Activated naive CD4-positive, alpha-beta T cell treated with anti-CD3 and anti-CD28 coated beads, Interleukin-2, amount 10 ng/mL, durations not matched to agents 7 days and 5 days (primary cell): ENCODE measurements around the gene IL18RAP.
A peak's percentile ranks its signal among the peaks of the same experiment; 100 is the strongest.

Experiments
- CTCF ChIA-PET: fragments of 350-600 bp; sonication (Branson Sonifier 250); formaldehyde crosslinking; loops from one replicate; lab custom pipeline; 2021; ENCODE audit warnings: antibody characterized with exemption; lab: Charles Lee
- DNase-seq: peaks from one replicate; pipeline ENCODE4 v3.0.0-alpha.2; 2020
- H3K27ac Mint-ChIP-seq: one replicate; pipeline ENCODE4 v1.8.0; 2021; ENCODE audit warnings: mild to moderate bottlenecking, moderate library complexity, mixed read lengths
- H3K27me3 Mint-ChIP-seq: one replicate; pipeline ENCODE4 v1.8.0; 2021; ENCODE audit warnings: mild to moderate bottlenecking, mixed read lengths
- H3K36me3 Mint-ChIP-seq: one replicate; pipeline ENCODE4 v1.8.0; 2021; ENCODE audit warnings: mixed read lengths
- H3K4me1 Mint-ChIP-seq: one replicate; pipeline ENCODE4 v1.8.0; 2021; ENCODE audit warnings: mixed read lengths
- H3K4me3 Mint-ChIP-seq: one replicate; pipeline ENCODE4 v1.8.0; 2021; ENCODE audit warnings: mild to moderate bottlenecking, moderate library complexity, mixed read lengths
- H3K9me3 Mint-ChIP-seq: one replicate; pipeline ENCODE4 v1.8.0; 2021; ENCODE audit warnings: mixed read lengths

Gene IL18RAP

GRCh38 chr2:102422910-102423309 lies at the start of gene IL18RAP:
TSS of gene IL18RAP (plus strand) at chr2:102423160. CDS start at chr2:102423278, 118 bp downstream.
- no peak for DNase-seq
- Mint-ChIP-seq H3K9me3 (no peaks in the 10 kb centered on the region), H3K27ac (peak within 1 kb of the TSS; percentile 3), H3K27me3 (no peaks in the 10 kb centered on the region), H3K4me3 (no peak within 1 kb of the TSS), H3K4me1 (peaks cover 78% of the 10 kb centered on the region), H3K36me3 (peaks cover 37% of the 10 kb centered on the region)
- CTCF ChIA-PET: interaction anchor here (0.6 to 5.7 kb wide), 8 partner anchors 20 to 853 kb away, joined by 3 to 25 read pairs (median 3); partner anchors contain the start of gene IL18R1

GRCh38 chr2:102376052-102376591 lies 46.8 kb upstream of the IL18RAP start:
- H3K9me3 Mint-ChIP-seq: peaks cover 44% of the 10 kb centered on the region
- H3K4me1 Mint-ChIP-seq: peaks cover 7% of the 10 kb centered on the region
- H3K36me3 Mint-ChIP-seq: peaks cover 90% of the 10 kb centered on the region
- H3K27me3 Mint-ChIP-seq: no peaks in the 10 kb centered on the region
- CTCF ChIA-PET: interaction anchor here (0.6 kb wide), 1 partner anchor 475 kb away, joined by 3 read pairs; no protein-coding TSS in a partner anchor
- no peak overlapping the region for H3K27ac Mint-ChIP-seq
- H3K4me3 Mint-ChIP-seq: no peak overlapping the region
- DNase-seq: no peak

- Mint-ChIP-seq H3K27ac (no peak overlapping the region), H3K36me3 (peaks cover 93% of the 10 kb centered on the region), H3K27me3 (no peaks in the 10 kb centered on the region), H3K4me3 (no peak overlapping the region), H3K9me3 (peaks cover 45% of the 10 kb centered on the region), H3K4me1 (peaks cover 2% of the 10 kb centered on the region)
- CTCF ChIA-PET: no interaction called here
- no peak for DNase-seq
Observed at GRCh38 chr2:102383722-102384121, 39.2 kb upstream of the IL18RAP start.

DNA sequence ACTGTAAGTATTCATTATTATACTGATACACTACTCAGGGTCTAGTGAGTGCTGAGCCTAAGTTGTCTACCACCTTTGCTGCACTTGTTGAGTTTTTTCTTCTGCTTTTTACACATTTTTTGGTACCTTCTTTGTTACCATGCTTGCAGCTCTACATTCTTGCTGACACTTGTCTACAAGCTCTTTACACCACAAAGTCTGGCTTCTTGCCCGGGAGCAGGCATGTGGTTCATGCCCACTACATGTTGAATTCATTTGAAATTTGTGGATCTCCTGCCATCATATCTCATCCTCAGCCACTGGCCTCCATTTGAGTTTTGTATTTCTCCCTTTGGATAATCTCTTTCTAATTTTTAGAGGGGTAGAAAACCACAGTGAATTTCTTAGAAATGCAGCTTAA lies 37.4 kb upstream of the IL18RAP start:
- no peaks in the 10 kb centered on the region for H3K27me3 Mint-ChIP-seq
- no peak overlapping the region for H3K4me3 Mint-ChIP-seq
- peaks cover 90% of the 10 kb centered on the region for H3K36me3 Mint-ChIP-seq
- CTCF ChIA-PET: no interaction called here
- DNase-seq: no peak
- H3K27ac Mint-ChIP-seq: no peak overlapping the region
- H3K9me3 Mint-ChIP-seq: peaks cover 37% of the 10 kb centered on the region
- H3K4me1 Mint-ChIP-seq: peaks cover 2% of the 10 kb centered on the region

DNA sequence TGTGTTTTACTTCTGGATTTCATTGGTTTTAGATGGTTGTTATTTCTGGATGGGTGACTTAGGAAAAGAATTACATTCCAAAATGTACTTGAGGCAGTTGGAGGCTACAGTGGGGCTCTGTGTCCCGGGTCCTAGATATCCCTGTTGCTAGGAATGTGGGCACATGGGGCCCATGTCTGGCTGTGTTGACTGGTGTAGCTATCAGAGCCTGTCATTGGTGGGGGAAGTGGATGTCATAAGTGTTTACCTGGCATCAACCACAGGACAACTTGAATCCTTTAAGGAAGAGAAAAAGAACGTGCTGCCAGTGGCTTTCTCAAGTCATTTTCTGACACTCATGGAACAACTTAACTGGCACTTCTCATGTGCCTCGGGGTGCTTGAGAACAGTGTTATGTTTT lies 37.0 kb upstream of the IL18RAP start:
- Mint-ChIP-seq H3K9me3 (peaks cover 33% of the 10 kb centered on the region), H3K27me3 (no peaks in the 10 kb centered on the region), H3K36me3 (peaks cover 87% of the 10 kb centered on the region), H3K27ac (no peak overlapping the region), H3K4me1 (peaks cover 2% of the 10 kb centered on the region), H3K4me3 (no peak overlapping the region)
- CTCF ChIA-PET: no interaction called here
- DNase-seq: no peak

DNA sequence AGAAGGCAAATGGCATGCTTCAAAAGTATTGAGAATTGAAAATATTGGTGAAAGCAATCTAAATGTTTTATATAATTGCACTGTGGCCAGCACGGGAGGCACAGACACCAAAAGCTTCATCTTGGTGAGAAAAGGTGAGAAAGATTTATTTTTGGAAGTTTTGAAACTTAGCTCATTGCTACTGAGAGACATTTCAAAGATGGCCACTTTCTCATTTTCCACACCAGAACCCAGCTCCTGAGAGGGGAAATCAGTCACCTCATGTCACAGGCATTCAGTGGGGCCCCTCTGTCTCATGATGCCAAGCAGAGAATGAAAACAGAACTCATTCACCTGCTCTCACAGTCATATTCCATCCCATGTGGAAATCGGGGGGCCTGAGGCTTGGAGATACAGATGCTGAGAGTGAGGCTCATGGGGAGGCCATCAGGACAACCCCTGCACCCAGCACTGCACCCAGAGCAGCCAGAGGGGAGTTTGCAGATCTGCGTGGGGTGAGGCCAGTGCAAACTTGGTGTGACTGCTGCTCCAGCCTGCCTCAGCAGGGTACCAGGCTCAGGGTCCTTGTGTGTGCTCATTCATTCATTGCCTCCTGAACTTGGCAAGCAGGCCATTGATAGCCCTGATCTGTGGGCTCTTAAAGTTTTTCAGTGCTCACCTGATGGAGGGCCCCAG lies 36.0 kb upstream of the IL18RAP start:
- Mint-ChIP-seq H3K4me1 (peaks cover 9% of the 10 kb centered on the region), H3K9me3 (peaks cover 25% of the 10 kb centered on the region), H3K27me3 (no peaks in the 10 kb centered on the region), H3K36me3 (peaks cover 86% of the 10 kb centered on the region), H3K27ac (no peak overlapping the region), H3K4me3 (no peak overlapping the region)
- DNase-seq: no peak
- CTCF ChIA-PET: no interaction called here

GRCh38 chr2:102387763-102388546 lies 35.0 kb upstream of the IL18RAP start:
- Mint-ChIP-seq H3K27ac (no peak overlapping the region), H3K27me3 (no peaks in the 10 kb centered on the region), H3K4me3 (no peak overlapping the region)

DNA sequence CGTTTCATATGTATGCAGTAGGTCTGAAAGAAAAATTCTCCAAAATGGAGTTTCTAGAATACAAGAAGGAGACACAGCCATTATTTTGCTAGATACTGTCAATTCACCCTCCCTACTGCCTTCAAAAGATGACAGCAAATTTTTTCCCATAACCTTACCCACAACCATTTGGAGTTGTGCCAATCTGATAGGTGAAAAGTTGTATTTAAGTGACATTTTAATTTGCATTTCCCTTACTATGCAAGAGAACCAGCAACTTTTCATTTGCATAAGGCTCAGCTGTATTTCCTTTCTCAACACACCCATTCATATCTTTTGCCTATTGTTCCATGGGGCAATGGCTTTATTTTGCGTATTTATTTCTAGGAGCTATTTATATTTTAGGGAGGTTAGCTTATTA lies 31.4 kb upstream of the IL18RAP start:
- H3K27me3 Mint-ChIP-seq: no peaks in the 10 kb centered on the region
- DNase-seq: no peak
- no peaks in the 10 kb centered on the region for H3K9me3 Mint-ChIP-seq
- CTCF ChIA-PET: interaction anchor here (1.1 kb wide), 1 partner anchor 90 kb away, joined by 3 read pairs; no protein-coding TSS in a partner anchor
- no peak overlapping the region for H3K27ac Mint-ChIP-seq
- H3K4me3 Mint-ChIP-seq: no peak overlapping the region
- peaks cover 9% of the 10 kb centered on the region for H3K4me1 Mint-ChIP-seq
- peaks cover 67% of the 10 kb centered on the region for H3K36me3 Mint-ChIP-seq

More at GRCh38 chr2:102387763-102388546, 35.0 kb upstream of the IL18RAP start:
- Mint-ChIP-seq H3K36me3 (peaks cover 80% of the 10 kb centered on the region), H3K4me1 (peaks cover 9% of the 10 kb centered on the region), H3K9me3 (peaks cover 20% of the 10 kb centered on the region)
- CTCF ChIA-PET: no interaction called here
- DNase-seq: no peak

DNA sequence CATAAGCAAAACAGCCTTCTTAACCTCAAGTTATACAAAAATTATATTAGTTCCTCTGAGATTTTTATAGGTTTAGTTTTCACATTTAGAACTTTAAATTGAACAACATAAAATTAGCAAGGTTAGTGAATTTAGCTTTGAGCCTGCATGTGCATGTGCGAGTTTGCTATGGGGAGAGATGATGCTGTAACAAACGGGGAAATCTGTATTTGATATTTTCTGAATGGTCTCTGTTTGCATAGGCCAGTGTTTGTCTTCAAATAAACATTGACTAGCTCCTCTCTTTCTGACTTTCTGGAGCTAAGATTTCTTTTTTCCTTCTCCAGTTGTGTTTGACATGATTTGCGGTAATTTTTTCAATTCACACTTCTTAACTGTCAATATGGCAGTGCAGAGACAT lies 30.9 kb upstream of the IL18RAP start:
- CTCF ChIA-PET: no interaction called here
- H3K4me3 Mint-ChIP-seq: no peak overlapping the region
- peaks cover 9% of the 10 kb centered on the region for H3K4me1 Mint-ChIP-seq
- H3K27ac Mint-ChIP-seq: no peak overlapping the region
- H3K36me3 Mint-ChIP-seq: peaks cover 64% of the 10 kb centered on the region
- no peaks in the 10 kb centered on the region for H3K27me3 Mint-ChIP-seq
- no peak for DNase-seq
- no peaks in the 10 kb centered on the region for H3K9me3 Mint-ChIP-seq

DNA sequence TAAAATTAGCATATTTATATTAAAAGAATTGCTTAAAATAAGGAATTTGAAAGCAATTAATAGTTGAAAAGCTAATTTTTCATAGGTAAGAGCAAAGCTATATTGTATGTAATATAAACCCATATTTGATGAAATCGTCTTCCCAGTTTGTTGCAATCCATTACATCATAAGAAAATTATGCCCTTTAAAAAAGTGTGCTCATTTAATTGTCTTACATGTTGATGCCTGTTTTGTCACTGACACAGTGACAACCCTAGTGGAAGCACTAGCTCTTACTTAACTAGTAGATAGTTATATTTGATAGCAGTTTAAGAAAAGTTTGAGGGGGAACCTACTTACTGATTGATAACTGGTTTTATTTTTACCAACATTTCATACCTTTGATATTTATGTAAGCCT lies 30.0 kb upstream of the IL18RAP start:
- Mint-ChIP-seq H3K36me3 (peaks cover 55% of the 10 kb centered on the region), H3K4me3 (no peak overlapping the region), H3K27me3 (no peaks in the 10 kb centered on the region), H3K4me1 (peaks cover 7% of the 10 kb centered on the region), H3K9me3 (no peaks in the 10 kb centered on the region), H3K27ac (no peak overlapping the region)
- DNase-seq: no peak
- CTCF ChIA-PET: no interaction called here

DNA sequence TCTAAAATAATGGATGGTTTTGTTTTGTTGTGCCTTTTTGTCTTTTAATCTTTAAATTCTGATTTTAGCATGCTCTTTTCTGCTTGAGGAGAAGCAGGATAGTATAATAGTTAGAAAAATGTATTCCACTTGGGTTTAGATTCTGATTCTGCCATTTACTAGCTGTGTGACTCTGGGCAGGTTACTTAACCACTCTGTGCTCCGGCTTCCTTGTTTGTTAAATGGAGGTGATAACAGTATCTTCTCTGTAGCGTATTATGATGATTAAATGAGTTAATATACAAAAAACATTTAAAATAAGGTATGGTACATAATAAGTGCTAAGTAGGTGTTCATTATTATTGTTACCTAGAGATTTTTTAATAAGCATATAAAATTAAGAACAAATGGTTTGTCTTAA lies 26.9 kb upstream of the IL18RAP start:
- Mint-ChIP-seq H3K27me3 (no peaks in the 10 kb centered on the region), H3K9me3 (no peaks in the 10 kb centered on the region), H3K27ac (no peak overlapping the region), H3K36me3 (peaks cover 40% of the 10 kb centered on the region), H3K4me1 (peaks cover 22% of the 10 kb centered on the region), H3K4me3 (no peak overlapping the region)
- no peak for DNase-seq
- CTCF ChIA-PET: no interaction called here

- H3K27me3 Mint-ChIP-seq: no peaks in the 10 kb centered on the region
- DNase-seq: no peak
- no peaks in the 10 kb centered on the region for H3K9me3 Mint-ChIP-seq
- H3K36me3 Mint-ChIP-seq: peaks cover 30% of the 10 kb centered on the region
- H3K27ac Mint-ChIP-seq: no peak overlapping the region
- H3K4me1 Mint-ChIP-seq: peaks cover 22% of the 10 kb centered on the region
- CTCF ChIA-PET: no interaction called here
- H3K4me3 Mint-ChIP-seq: no peak overlapping the region
Observed at GRCh38 chr2:102397209-102397608, 25.8 kb upstream of the IL18RAP start.

DNA sequence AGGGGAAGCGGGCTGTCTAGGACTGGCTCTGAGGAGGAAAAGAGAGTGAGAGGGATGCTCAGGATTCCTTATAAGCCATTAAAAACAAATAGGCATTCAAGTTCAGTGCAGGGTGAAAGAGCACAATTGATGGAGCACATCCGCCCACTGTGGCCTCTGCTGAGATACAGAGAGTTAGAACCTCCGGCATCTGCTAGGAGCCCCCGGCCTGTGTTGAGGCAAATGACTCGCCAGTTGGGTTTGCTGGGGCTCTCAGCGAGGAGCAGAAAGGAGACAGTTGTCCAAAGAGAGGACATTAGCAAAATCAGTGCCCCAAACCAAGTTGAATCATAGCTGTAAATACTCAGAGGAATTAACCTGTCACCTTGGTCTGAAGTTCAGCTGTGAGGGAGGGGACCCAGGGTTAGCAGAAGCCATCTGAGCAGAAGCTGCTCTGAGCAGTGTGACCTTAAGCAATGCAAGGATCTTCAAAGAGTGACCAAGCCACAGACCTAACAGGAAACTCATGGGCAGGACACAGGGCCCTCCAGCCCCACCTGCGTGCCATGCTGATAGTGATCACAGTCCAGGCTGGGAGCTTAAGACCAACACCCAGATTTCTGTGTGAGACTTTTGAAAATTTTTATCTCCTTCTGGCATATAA lies 23.3 kb upstream of the IL18RAP start:
- no peaks in the 10 kb centered on the region for H3K9me3 Mint-ChIP-seq
- peaks cover 22% of the 10 kb centered on the region for H3K4me1 Mint-ChIP-seq
- no peak overlapping the region for H3K27ac Mint-ChIP-seq
- CTCF ChIA-PET: no interaction called here
- no peak overlapping the region for H3K4me3 Mint-ChIP-seq
- H3K36me3 Mint-ChIP-seq: peaks cover 16% of the 10 kb centered on the region
- no peaks in the 10 kb centered on the region for H3K27me3 Mint-ChIP-seq
- DNase-seq: no peak

DNA sequence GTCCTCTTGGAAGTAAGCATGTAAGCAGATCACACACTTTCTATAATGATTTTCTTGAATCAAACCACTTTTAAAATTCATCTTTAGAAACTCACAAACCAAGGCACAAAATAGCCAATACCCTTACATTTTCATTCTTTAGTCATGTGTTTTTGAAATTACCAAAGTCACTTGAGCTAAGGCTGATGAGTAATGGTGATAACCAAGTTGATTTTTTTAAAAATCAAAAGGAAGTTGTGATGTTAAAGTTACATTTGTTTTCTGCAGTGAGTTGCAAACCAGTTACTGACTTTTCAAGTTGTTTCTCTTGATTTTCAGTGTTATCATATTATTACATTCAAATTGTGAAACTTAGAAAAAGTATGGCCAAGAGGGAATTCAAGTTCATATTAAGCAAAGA lies 21.5 kb upstream of the IL18RAP start:
- Mint-ChIP-seq H3K36me3 (peaks cover 9% of the 10 kb centered on the region), H3K4me3 (no peak overlapping the region), H3K4me1 (peaks cover 22% of the 10 kb centered on the region), H3K27ac (no peak overlapping the region), H3K27me3 (no peaks in the 10 kb centered on the region), H3K9me3 (no peaks in the 10 kb centered on the region)
- CTCF ChIA-PET: no interaction called here
- DNase-seq: no peak
